HG03280 (cell line): ENCODE data around the gene TMEM232.

Source experiments
- ATAC-seq: cut with Tn5 transposase; IDR thresholded peaks from one replicate; pipeline ENCODE4 v1.9.1; 2021; ENCODE audit warnings: mild to moderate bottlenecking, moderate library complexity; ENCODE audit not compliant: unreplicated experiment

The TMEM232 gene

GRCh38 chr5:110525762-110526161, 200.7 kb downstream of the TMEM232 start:
- no peak for ATAC-seq

- no peak for ATAC-seq
Observed at GRCh38 chr5:110517396-110517795, 209.1 kb downstream of the TMEM232 start.

- no peak for ATAC-seq
Observed at GRCh38 chr5:110514030-110514429, 212.4 kb downstream of the TMEM232 start.

GRCh38 chr5:110512266-110512665, 214.2 kb downstream of the TMEM232 start:
- ATAC-seq, result no peak

GRCh38 chr5:110510146-110510545, 216.3 kb downstream of the TMEM232 start:
- ATAC-seq, result no peak

GRCh38 chr5:110507972-110508371, 218.5 kb downstream of the TMEM232 start:
- ATAC-seq, result no peak

GRCh38 chr5:110506378-110506777, 220.1 kb downstream of the TMEM232 start:
- ATAC-seq, result no peak

- no peak for ATAC-seq
Observed at GRCh38 chr5:110496276-110496675, 230.2 kb downstream of the TMEM232 start.

- ATAC-seq, result no peak
Observed at GRCh38 chr5:110492446-110492845, 234.0 kb downstream of the TMEM232 start.

- ATAC-seq, result no peak
Observed at GRCh38 chr5:110478895-110479294, 247.6 kb downstream of the TMEM232 start.

- ATAC-seq, result no peak
Observed at GRCh38 chr5:110477911-110478310, 248.6 kb downstream of the TMEM232 start.

- no peak for ATAC-seq
Observed at GRCh38 chr5:110476164-110476563, 250.3 kb downstream of the TMEM232 start.

GRCh38 chr5:110475529-110475928, 250.9 kb downstream of the TMEM232 start:
- ATAC-seq, result no peak

GRCh38 chr5:110469486-110469885, 257.0 kb downstream of the TMEM232 start:
- no peak for ATAC-seq

- ATAC-seq, result no peak
Observed at GRCh38 chr5:110463106-110463505, 263.4 kb downstream of the TMEM232 start.

- no peak for ATAC-seq
Observed at GRCh38 chr5:110460837-110461236, 265.6 kb downstream of the TMEM232 start.

GRCh38 chr5:110458313-110458712, 268.2 kb downstream of the TMEM232 start:
- ATAC-seq, result no peak

- ATAC-seq, result no peak
Observed at GRCh38 chr5:110442856-110443255, 283.6 kb downstream of the TMEM232 start.

GRCh38 chr5:110441035-110441434, 285.4 kb downstream of the TMEM232 start:
- peak; percentile 63 for ATAC-seq

- ATAC-seq, result no peak
Observed at GRCh38 chr5:110440058-110440457, 286.4 kb downstream of the TMEM232 start.

- no peak for ATAC-seq
Observed at GRCh38 chr5:110439296-110439695, 287.2 kb downstream of the TMEM232 start.

GRCh38 chr5:110435207-110435606, 291.3 kb downstream of the TMEM232 start:
- no peak for ATAC-seq

- ATAC-seq, result no peak
Observed at GRCh38 chr5:110431603-110432002, 294.9 kb downstream of the TMEM232 start.

- no peak for ATAC-seq
Observed at GRCh38 chr5:110414360-110414759, 312.1 kb downstream of the TMEM232 start.
